Bronchial epithelial cell (primary cell): ENCODE measurements around the gene SNTG2. TPM values are rescaled to one million over a fixed set of nuclear protein-coding genes. Genes with fewer than 3 reads are reported as not detected.

ENCODE experiments used
- DNase-seq: peaks from one replicate; pipeline ENCODE4 v3.0.0-alpha.2; 2010; ENCODE audit warnings: low read depth
- FAIRE-seq: peaks from 2 replicates; lab custom pipeline; 2011; peaks lifted over from hg19 to GRCh38; lab: Jason Lieb, UNC
- H3K27me3 ChIP-seq: 2 replicates; pipeline ENCODE4 v1.5.1; 2011; ENCODE audit warnings: low read length; ENCODE audit not compliant: control insufficient read depth, insufficient read depth
- H3K36me3 ChIP-seq: 2 replicates; pipeline ENCODE4 v1.5.1; 2011; ENCODE audit warnings: low read length; ENCODE audit not compliant: control insufficient read depth, insufficient read depth
- H3K4me3 ChIP-seq: 2 replicates; pipeline ENCODE4 v1.5.1; 2011; ENCODE audit warnings: mild to moderate bottlenecking, low read depth, low read length, control low read depth
- CTCF ChIP-seq: IDR thresholded peaks from 2 replicates; pipeline ENCODE4 v1.5.1; 2011; ENCODE audit warnings: mild to moderate bottlenecking, moderate library complexity, low read length, control low read depth, inconsistent platforms; ENCODE audit not compliant: insufficient read depth, severe bottlenecking
- total RNA-seq: library from RNA; depleted of rRNA; stranded (reverse); fragments of >200 nt; gene quantifications from 2 replicates; pipeline ENCODE4 v1.2.1, GENCODE V29; 2014

Gene SNTG2
- total RNA-seq, 1 donor from 2014 or later = not detected

- FAIRE-seq = no peak
- Histone ChIP-seq H3K27me3 (peaks cover 3% of the 10 kb centered on the region), H3K36me3 (no peaks in the 10 kb centered on the region), H3K4me3 (no peak overlapping the region)
- no peak for DNase-seq
- no peak for TF ChIP-seq CTCF
Measured at GRCh38 chr2:946073-946948, 4.3 kb upstream of the SNTG2 start.

- Histone ChIP-seq H3K27me3 (peaks cover 4% of the 10 kb centered on the region), H3K36me3 (no peaks in the 10 kb centered on the region), H3K4me3 (peak overlapping the region; percentile 29)
- TF ChIP-seq CTCF = no peak
- no peak for DNase-seq
- no peak for FAIRE-seq
Measured at GRCh38 chr2:949384-950079, 1.1 kb upstream of the SNTG2 start.

- DNase-seq (no peak), FAIRE-seq (no peak)
- H3K36me3 ChIP-seq = no peaks in the 10 kb centered on the region
- no peak overlapping the region for H3K4me3 ChIP-seq
- H3K27me3 ChIP-seq = peaks cover 4% of the 10 kb centered on the region
- no peak for TF ChIP-seq CTCF
Measured at GRCh38 chr2:951224-952006, 766 bp downstream of the SNTG2 start.

- H3K27me3 ChIP-seq = peaks cover 4% of the 10 kb centered on the region
- DNase-seq = no peak
- TF ChIP-seq CTCF = no peak
- no peak for FAIRE-seq
- no peak overlapping the region for H3K4me3 ChIP-seq
- no peaks in the 10 kb centered on the region for H3K36me3 ChIP-seq
Measured at GRCh38 chr2:953408-953807, 2.8 kb downstream of the SNTG2 start.

GRCh38 chr2:953975-954686 is 3.5 kb downstream of the SNTG2 start:
- Histone ChIP-seq H3K27me3 (peaks cover 4% of the 10 kb centered on the region), H3K4me3 (no peak overlapping the region)
- no peak for FAIRE-seq

More at GRCh38 chr2:953975-954686, 3.5 kb downstream of the SNTG2 start:
- peak; percentile 17 for DNase-seq
- no peaks in the 10 kb centered on the region for H3K36me3 ChIP-seq
- TF ChIP-seq CTCF = peak; percentile 14
